Testis (tissue), 2 donors: ENCODE data around the gene NOL4.

Experiments used
- CTCF ChIP-seq, 3 experiments: fragments of 450-650 bp in 2 of 3; fragments of 200-600 bp in 1 of 3; sonication (generic) in 1 of 3; IDR thresholded peaks; one replicate each; pipeline ENCODE4 v1.5.1; 2016 to 2019; ENCODE audit warnings: antibody characterized with exemption in 3 of 3, mild to moderate bottlenecking in 2 of 3, moderate library complexity in 1 of 3
- POLR2A ChIP-seq: fragments of 450-650 bp; IDR thresholded peaks from one replicate; pipeline ENCODE4 v1.6.1; 2017; ENCODE audit warnings: antibody characterized with exemption, mild to moderate bottlenecking, moderate library complexity

GRCh38 chr18:34258176-34258575, 33.5 kb upstream of the NOL4 start:
- TF ChIP-seq CTCF (IDR thresholded peaks at IDR 0.05) (no peak), POLR2A (no peak)
